H1 (cell line): Measurements from ENCODE around the gene GAMT. TPM values are rescaled to one million over a fixed set of nuclear protein-coding genes. Genes with fewer than 3 reads are reported as not detected.

Experiments used
- CTCF ChIA-PET: fragments of 300-600 bp; sonication (Branson Sonifier 250); formaldehyde crosslinking; loops from one replicate; lab custom pipeline; 2021; ENCODE audit not compliant: partially characterized antibody; lab: Charles Lee
- POLR2A ChIA-PET: fragments of 300-600 bp; sonication (Branson Sonifier 250); formaldehyde crosslinking; loops from one replicate; lab custom pipeline; 2021; ENCODE audit warnings: inconsistent platforms; ENCODE audit not compliant: partially characterized antibody; lab: Charles Lee
- DNase-seq, 2 experiments: peaks; one replicate each; pipeline versions ENCODE4 v3.0.0 to v3.0.0-alpha.2; 2010 to 2022; ENCODE audit warnings: low spot score in 2 of 2, low read depth in 1 of 2, mixed read lengths in 1 of 2
- FAIRE-seq: peaks from 2 replicates; lab custom pipeline; 2011; peaks lifted over from hg19 to GRCh38; lab: Jason Lieb, UNC
- H2AFZ ChIP-seq: 2 replicates; pipeline ENCODE4 v1.8.1; 2012; ENCODE audit warnings: low read length, inconsistent platforms
- H2AK5ac ChIP-seq: 2 replicates; pipeline ENCODE4 v1.6.1; 2013; ENCODE audit warnings: low read depth, low read length
- H2BK120ac ChIP-seq: replicated peaks from 2 replicates; pipeline ENCODE3; 2013; ENCODE audit warnings: low read depth, low read length, inconsistent platforms
- H2BK12ac ChIP-seq: 2 replicates; pipeline ENCODE4 v1.6.1; 2013; ENCODE audit warnings: low read depth, low read length
- H2BK15ac ChIP-seq: 2 replicates; pipeline ENCODE4 v1.6.1; 2013; ENCODE audit warnings: low read length
- H2BK20ac ChIP-seq: 2 replicates; pipeline ENCODE4 v1.6.1; 2013; ENCODE audit warnings: low read length
- H2BK5ac ChIP-seq: 2 replicates; pipeline ENCODE4 v1.6.1; 2013; ENCODE audit warnings: low read depth, low read length
- H3K14ac ChIP-seq: 2 replicates; pipeline ENCODE4 v1.6.1; 2013; ENCODE audit warnings: inconsistent platforms; ENCODE audit not compliant: insufficient read length
- H3K18ac ChIP-seq: 2 replicates; pipeline ENCODE4 v1.6.1; 2013; ENCODE audit warnings: low read length; ENCODE audit errors: extremely low read depth
- H3K23ac ChIP-seq: 2 replicates; pipeline ENCODE4 v1.6.1; 2013; ENCODE audit warnings: inconsistent platforms; ENCODE audit not compliant: insufficient read length
- H3K23me2 ChIP-seq: 2 replicates; pipeline ENCODE4 v1.6.1; 2013; ENCODE audit warnings: low read depth, low read length
- H3K27ac ChIP-seq: 2 replicates; pipeline ENCODE4 v1.6.1; 2011; ENCODE audit warnings: low read depth, low read length, inconsistent platforms
- H3K27me3 ChIP-seq, 4 experiments: replicated peaks in 1 of 4; 1 replicate in 1 of 4; 2 replicates in 3 of 4; pipeline versions ENCODE4 v1.6.1 to v1.8.1; 2011 to 2013; ENCODE audit warnings: low read length in 3 of 4, mild to moderate bottlenecking in 3 of 4, inconsistent platforms in 2 of 4, mixed read lengths in 2 of 4, moderate library complexity in 1 of 4; ENCODE audit not compliant: control insufficient read depth in 3 of 4, insufficient read depth in 3 of 4; ENCODE audit errors: extremely low read depth in 1 of 4
- H3K36me3 ChIP-seq, 4 experiments: 2 replicates each; pipeline versions ENCODE4 v1.6.1 to v1.8.1; 2011 to 2013; ENCODE audit warnings: mild to moderate bottlenecking in 4 of 4, low read length in 3 of 4, moderate library complexity in 2 of 4, control low read depth in 1 of 4, inconsistent platforms in 1 of 4; ENCODE audit not compliant: insufficient read depth in 4 of 4, control insufficient read depth in 2 of 4
- H3K4ac ChIP-seq: replicated peaks from 2 replicates; pipeline ENCODE3; 2013; ENCODE audit warnings: low read length, low read depth, mixed read lengths, inconsistent platforms; ENCODE audit not compliant: insufficient read length
- H3K4me1 ChIP-seq, 4 experiments: replicated peaks in 1 of 4; 1 replicate in 1 of 4; 2 replicates in 3 of 4; pipeline versions ENCODE4 v1.6.1 to v1.8.1; 2011 to 2013; ENCODE audit warnings: low read length in 3 of 4, inconsistent platforms in 2 of 4, mixed read lengths in 1 of 4; ENCODE audit not compliant: insufficient read depth in 4 of 4, control insufficient read depth in 3 of 4
- H3K4me2 ChIP-seq, 2 experiments: 2 replicates each; pipeline versions ENCODE4 v1.6.1 to v1.8.1; 2011 to 2013; ENCODE audit warnings: low read depth in 2 of 2, low read length in 2 of 2, control low read depth in 1 of 2, inconsistent platforms in 1 of 2, mild to moderate bottlenecking in 1 of 2; ENCODE audit not compliant: insufficient read depth in 1 of 2
- H3K4me3 ChIP-seq, 4 experiments: fragments of 200-600, 300-600 bp in 1 of 4; sonication (generic), shearing (Covaris generic), sonication (Bioruptor Twin) in 1 of 4; 2 replicates each; pipeline versions ENCODE4 v1.5.1 to v1.8.1; 2011 to 2016; ENCODE audit warnings: low read length in 4 of 4, low read depth in 3 of 4, control low read depth in 2 of 4, inconsistent platforms in 2 of 4, mild to moderate bottlenecking in 2 of 4, mixed read lengths in 1 of 4, moderate library complexity in 1 of 4; ENCODE audit not compliant: insufficient read depth in 2 of 4; ENCODE audit errors: extremely low read depth in 1 of 4
- H3K56ac ChIP-seq: replicated peaks from 2 replicates; pipeline ENCODE3; 2013; ENCODE audit warnings: low read depth, mild to moderate bottlenecking, mixed read lengths, low read length, inconsistent platforms; ENCODE audit not compliant: insufficient read length
- H3K79me1 ChIP-seq: 2 replicates; pipeline ENCODE4 v1.6.1; 2013; ENCODE audit warnings: low read depth, low read length, control low read depth
- H3K79me2 ChIP-seq, 2 experiments: 2 replicates each; pipeline versions ENCODE4 v1.6.1 to v1.8.1; 2012 to 2013; ENCODE audit warnings: low read length in 2 of 2, mild to moderate bottlenecking in 2 of 2, inconsistent platforms in 1 of 2; ENCODE audit not compliant: insufficient read depth in 2 of 2, control insufficient read depth in 1 of 2
- H3K9ac ChIP-seq, 4 experiments: replicated peaks in 1 of 4; 1 replicate in 1 of 4; 2 replicates in 3 of 4; pipeline versions ENCODE4 v1.6.1 to v1.8.1; 2011 to 2013; ENCODE audit warnings: low read depth in 3 of 4, low read length in 3 of 4, control low read depth in 2 of 4, mild to moderate bottlenecking in 2 of 4, moderate library complexity in 2 of 4, inconsistent platforms in 1 of 4; ENCODE audit errors: extremely low read depth in 1 of 4
- H3K9me3 ChIP-seq, 2 experiments: 2 replicates each; pipeline versions ENCODE4 v1.6.1 to v1.8.1; 2012 to 2013; ENCODE audit warnings: mild to moderate bottlenecking in 2 of 2, moderate library complexity in 2 of 2, control low read depth in 1 of 2, inconsistent platforms in 1 of 2, low read depth in 1 of 2, low read length in 1 of 2, mixed read lengths in 1 of 2; ENCODE audit not compliant: insufficient read depth in 2 of 2
- H4K20me1 ChIP-seq, 2 experiments: replicated peaks in 1 of 2; 2 replicates each; pipeline versions ENCODE3 to v1.8.1; 2011 to 2013; ENCODE audit warnings: inconsistent platforms in 2 of 2, low read length in 2 of 2, mild to moderate bottlenecking in 1 of 2; ENCODE audit not compliant: insufficient read depth in 2 of 2, control insufficient read depth in 1 of 2
- H4K5ac ChIP-seq: 2 replicates; pipeline ENCODE4 v1.6.1; 2013; ENCODE audit warnings: low read length, low read depth, mixed read lengths, inconsistent platforms; ENCODE audit not compliant: insufficient read length
- H4K8ac ChIP-seq: 2 replicates; pipeline ENCODE4 v1.8.0; 2013; ENCODE audit warnings: mild to moderate bottlenecking, moderate library complexity, low read length, inconsistent platforms; ENCODE audit not compliant: insufficient read depth; ENCODE audit errors: extremely low read depth
- H4K91ac ChIP-seq: replicated peaks from 2 replicates; pipeline ENCODE3; 2013; ENCODE audit warnings: low read length, mixed read lengths, inconsistent platforms; ENCODE audit not compliant: insufficient read length
- BCL11A ChIP-seq, 2 experiments: IDR thresholded peaks; one replicate each; pipeline ENCODE4 v1.6.1; 2011; ENCODE audit warnings: low read depth in 2 of 2, low read length in 2 of 2, mild to moderate bottlenecking in 2 of 2
- BRCA1 ChIP-seq: IDR thresholded peaks from 2 replicates; pipeline ENCODE4 v1.6.1; 2012; ENCODE audit warnings: low read depth, low read length, improper control_type of control experiment
- CTCF ChIP-seq, 3 experiments: IDR thresholded peaks; 1 replicate in 2 of 3; 2 replicates in 1 of 3; pipeline versions ENCODE4 v1.5.1 to v1.6.1; 2011; ENCODE audit warnings: low read length in 3 of 3, mild to moderate bottlenecking in 3 of 3, inconsistent platforms in 2 of 3, low read depth in 1 of 3, moderate library complexity in 1 of 3; ENCODE audit not compliant: insufficient read depth in 1 of 3; ENCODE audit errors: control extremely low read depth in 1 of 3
- EP300 ChIP-seq, 2 experiments: IDR thresholded peaks; 1 replicate in 1 of 2; 2 replicates in 1 of 2; pipeline ENCODE4 v1.6.1; 2011 to 2012; ENCODE audit warnings: low read depth in 2 of 2, low read length in 2 of 2, mild to moderate bottlenecking in 2 of 2, borderline replicate concordance in 1 of 2, inconsistent platforms in 1 of 2, moderate library complexity in 1 of 2
- PHF8 ChIP-seq: fragments of 200-600 bp; sonication (generic); conservative IDR thresholded peaks from 2 replicates; pipeline ENCODE4 v1.7.1; 2012; ENCODE audit warnings: low read depth, mild to moderate bottlenecking, inconsistent platforms, low read length, moderate library complexity
- RAD21 ChIP-seq, 2 experiments: IDR thresholded peaks in 1 of 2; conservative IDR thresholded peaks in 1 of 2; 2 replicates each; pipeline ENCODE4 v1.6.1; 2011; ENCODE audit warnings: low read depth in 2 of 2, low read length in 2 of 2, improper control_type of control experiment in 1 of 2, inconsistent platforms in 1 of 2, mild to moderate bottlenecking in 1 of 2, moderate library complexity in 1 of 2
- SIRT6 ChIP-seq: IDR thresholded peaks from one replicate; pipeline ENCODE4 v1.7.1; 2012; ENCODE audit warnings: low read length, inconsistent platforms
- TCF12 ChIP-seq: IDR thresholded peaks from 2 replicates; pipeline ENCODE4 v1.6.1; 2011; ENCODE audit warnings: low read depth, mild to moderate bottlenecking, low read length
- USF2 ChIP-seq: IDR thresholded peaks from 2 replicates; pipeline ENCODE4 v1.6.1; 2011; ENCODE audit warnings: low read length, improper control_type of control experiment
- WGBS, 2 experiments: shearing (Covaris generic) in 1 of 2; methylation state at CpG; one replicate each; pipeline versions ENCODE4 v1.1.6 to v1.1.7; 2013 to 2015; ENCODE audit warnings: low lambda C conversion rate in 2 of 2, mixed read lengths in 2 of 2, inconsistent platforms in 1 of 2, low coverage in 1 of 2, missing lambda C conversion rate in 1 of 2; ENCODE audit not compliant: insufficient replicate concordance in 2 of 2, insufficient coverage in 1 of 2, insufficient read length in 1 of 2; ENCODE audit errors: extremely low coverage in 1 of 2, missing lambda C conversion rate in 1 of 2; 5-methylcytosine and 5-hydroxymethylcytosine counted together
- polyA plus RNA-seq, 7 experiments: library from polyadenylated mRNA; depleted of rRNA in 3 of 7; stranded (reverse) in 5 of 7; unstranded in 2 of 7; fragments of >200 nt in 5 of 7; fragments of 200-250 nt in 2 of 7; gene quantifications; 1 replicate in 5 of 7; 2 replicates in 1 of 7; 4 replicates in 1 of 7; pipeline versions ENCODE4 v1.2.1 to v1.2.3, GENCODE V29; 2011 to 2013; ENCODE audit warnings: missing spikeins in 2 of 7, mixed read lengths in 2 of 7
- total RNA-seq: library from RNA; stranded (reverse); fragmentation: NEBNext Ultra II Directional; extraction: Animal tissue kit (Norgen Biotek cat#: 25700); gene quantifications from 2 replicates; pipeline ENCODE4 v1.2.1, GENCODE V29; 2021

GAMT gene
- total and polyA plus RNA-seq, 2 of the 8 experiments (the other 6 are each of a cell fraction or from before 2014, with no cell fraction given), result 17.2 to 35.6 TPM

GRCh38 chr19:1366296-1366695 is 35.0 kb downstream of the GAMT start:
- FAIRE-seq, result no peak
- H3K4ac ChIP-seq, result no peak overlapping the region
- no peak for TF ChIP-seq CTCF (IDR thresholded peaks at IDR 0.05; ENCODE audit: control extremely low read depth in 1 of 3, insufficient read depth in 1 of 3, low read depth in 1 of 3, low read length in 3 of 3)
- TF ChIP-seq TCF12, result no peak
- no peak for TF ChIP-seq EP300 (IDR thresholded peaks at IDR 0.05; ENCODE audit: borderline replicate concordance in 1 of 2, low read depth in 2 of 2, low read length in 2 of 2)
- no peak for TF ChIP-seq USF2
- TF ChIP-seq PHF8, result no peak
- no peak for TF ChIP-seq SIRT6
- no peak for TF ChIP-seq BRCA1
- no peak for TF ChIP-seq BCL11A (IDR thresholded peaks at IDR 0.05; ENCODE audit: low read depth in 2 of 2, low read length in 2 of 2)
- no peak for TF ChIP-seq RAD21 (IDR thresholded peaks at IDR 0.05 in 1 of 2, conservative IDR thresholded peaks at IDR 0.05 in 1 of 2; ENCODE audit: low read depth in 2 of 2, low read length in 2 of 2)

More at GRCh38 chr19:1366296-1366695, 35.0 kb downstream of the GAMT start:
- no peak overlapping the region for H2BK20ac ChIP-seq
- H3K4me1 ChIP-seq, result peaks cover 0 to 3% (median 0%) of the 10 kb centered on the region in 4 experiments; a peak in 1 of 7 replicates
- CTCF ChIA-PET, result interaction anchor here (1.2 kb wide), 1 partner anchor 86 kb away, joined by 3 read pairs; no protein-coding TSS in a partner anchor
- no peak overlapping the region for H2BK15ac ChIP-seq
- POLR2A ChIA-PET, result interaction anchor here (0.9 to 1.0 kb wide), 2 partner anchors 31 to 97 kb away, joined by 3 to 4 read pairs; partner anchors contain the start of gene CIRBP
- H3K36me3 ChIP-seq, result peaks cover 22 to 68% (median 49%) of the 10 kb centered on the region in 4 experiments
- H2AFZ ChIP-seq, result no peak overlapping the region
- H4K5ac ChIP-seq, result no peak overlapping the region
- WGBS, 2 experiments, result 92% methylated on average over 10 of the region's 10 CpGs; no CpG with 5 or more reads in 1 of the 2 experiments
- H4K91ac ChIP-seq, result no peak overlapping the region
- no peak overlapping the region for H2BK12ac ChIP-seq
- no peak overlapping the region for H3K4me2 ChIP-seq
- no peak overlapping the region for H2AK5ac ChIP-seq
- no peak for DNase-seq
- H3K4me3 ChIP-seq, result no peak overlapping the region
- no peak overlapping the region for H3K18ac ChIP-seq
- H3K79me1 ChIP-seq, result peaks cover 4% of the 10 kb centered on the region; the same call in 1 of the 2 replicates
- H3K27ac ChIP-seq, result no peak overlapping the region
- peaks cover 0 to 16% of the 10 kb centered on the region in 2 experiments for H4K20me1 ChIP-seq
- H3K14ac ChIP-seq, result no peak overlapping the region
- no peaks in the 10 kb centered on the region; a peak in 1 of 4 replicates for H3K79me2 ChIP-seq
- H2BK120ac ChIP-seq, result no peak overlapping the region
- no peaks in the 10 kb centered on the region for H3K9me3 ChIP-seq
- H3K9ac ChIP-seq, result no peak overlapping the region
- H4K8ac ChIP-seq, result no peak overlapping the region
- H3K23ac ChIP-seq, result no peak overlapping the region
- no peak overlapping the region for H2BK5ac ChIP-seq
- no peaks in the 10 kb centered on the region for H3K23me2 ChIP-seq
- H3K56ac ChIP-seq, result no peak overlapping the region
- no peaks in the 10 kb centered on the region for H3K27me3 ChIP-seq
